DOHH2 (cell line): ENCODE data around the gene ERFE.

Experiments
- CTCF ChIP-seq: fragments of 200-600 bp; sonication (generic); IDR thresholded peaks from one replicate; pipeline ENCODE4 v1.5.1; 2014; ENCODE audit warnings: antibody characterized with exemption, mild to moderate bottlenecking, low read depth, low read length; ENCODE audit not compliant: poor library complexity, severe bottlenecking
- EZH2phosphoT487 ChIP-seq: fragments of 200-600 bp; sonication (generic); IDR thresholded peaks from 2 replicates; pipeline ENCODE4 v1.6.1; 2017; ENCODE audit warnings: borderline replicate concordance, mild to moderate bottlenecking, antibody characterized with exemption, low read length, moderate library complexity, mixed read lengths

DNA sequence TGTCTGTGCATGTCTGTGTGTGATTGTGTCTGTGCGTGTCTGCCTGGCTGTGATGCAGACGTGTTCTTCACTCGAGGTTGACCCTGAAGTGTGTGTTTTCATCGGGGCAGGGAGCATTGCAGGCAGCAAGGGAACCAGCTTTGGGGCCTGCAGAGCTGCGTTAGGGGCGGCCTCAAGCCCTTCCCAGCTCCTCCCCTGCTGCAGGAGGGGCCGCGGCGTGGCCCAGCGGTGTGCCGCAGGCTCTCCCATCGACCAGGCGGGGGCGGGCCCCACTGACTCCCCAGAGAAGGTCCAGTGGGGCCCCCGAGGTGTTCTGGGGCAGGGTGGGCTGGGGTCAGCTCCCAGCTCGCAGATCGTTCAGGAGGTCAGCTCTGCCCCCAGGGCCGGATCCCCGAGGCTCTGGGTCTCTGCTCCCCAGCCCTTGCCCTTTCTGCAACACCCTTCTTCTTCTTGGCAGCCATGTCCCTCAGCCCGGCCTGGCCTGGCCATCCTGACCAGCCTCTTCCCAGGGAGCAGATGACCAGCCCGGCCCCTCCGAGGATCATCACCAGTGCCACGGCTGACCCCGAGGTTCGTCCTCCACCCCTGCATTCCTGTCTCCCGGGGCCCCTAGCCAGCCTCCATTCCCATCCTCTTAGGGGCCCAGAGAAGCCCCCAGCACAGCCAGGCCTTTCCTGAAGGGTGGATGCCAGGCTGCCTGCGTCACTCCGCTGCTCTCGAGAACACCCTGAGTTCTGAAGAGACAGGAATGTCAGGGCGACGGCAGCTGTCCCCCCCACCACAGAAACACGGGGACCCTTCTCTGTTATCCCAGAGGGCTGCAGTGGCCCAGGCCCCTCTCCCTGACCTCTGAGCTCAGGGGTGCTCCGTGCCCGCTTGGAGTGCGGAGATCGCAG lies 31.4 kb upstream of the ERFE start:
- TF ChIP-seq CTCF (no peak), EZH2phosphoT487 (no peak)
